H1 (cell line): ENCODE results near the gene EMX2. TPM values are rescaled to one million over a fixed set of nuclear protein-coding genes. Genes with fewer than 3 reads are reported as not detected.

Experiments used
- CTCF ChIA-PET: fragments of 300-600 bp; sonication (Branson Sonifier 250); formaldehyde crosslinking; loops from one replicate; lab custom pipeline; 2021; ENCODE audit not compliant: partially characterized antibody; lab: Charles Lee
- POLR2A ChIA-PET: fragments of 300-600 bp; sonication (Branson Sonifier 250); formaldehyde crosslinking; loops from one replicate; lab custom pipeline; 2021; ENCODE audit warnings: inconsistent platforms; ENCODE audit not compliant: partially characterized antibody; lab: Charles Lee
- DNase-seq, 2 experiments: peaks; one replicate each; pipeline versions ENCODE4 v3.0.0 to v3.0.0-alpha.2; 2010 to 2022; ENCODE audit warnings: low spot score in 2 of 2, low read depth in 1 of 2, mixed read lengths in 1 of 2
- FAIRE-seq: peaks from 2 replicates; lab custom pipeline; 2011; peaks lifted over from hg19 to GRCh38; lab: Jason Lieb, UNC
- H2AFZ ChIP-seq: 2 replicates; pipeline ENCODE4 v1.8.1; 2012; ENCODE audit warnings: low read length, inconsistent platforms
- H2AK5ac ChIP-seq: 2 replicates; pipeline ENCODE4 v1.6.1; 2013; ENCODE audit warnings: low read depth, low read length
- H2BK120ac ChIP-seq: replicated peaks from 2 replicates; pipeline ENCODE3; 2013; ENCODE audit warnings: low read depth, low read length, inconsistent platforms
- H2BK12ac ChIP-seq: 2 replicates; pipeline ENCODE4 v1.6.1; 2013; ENCODE audit warnings: low read depth, low read length
- H2BK15ac ChIP-seq: 2 replicates; pipeline ENCODE4 v1.6.1; 2013; ENCODE audit warnings: low read length
- H2BK20ac ChIP-seq: 2 replicates; pipeline ENCODE4 v1.6.1; 2013; ENCODE audit warnings: low read length
- H2BK5ac ChIP-seq: 2 replicates; pipeline ENCODE4 v1.6.1; 2013; ENCODE audit warnings: low read depth, low read length
- H3K14ac ChIP-seq: 2 replicates; pipeline ENCODE4 v1.6.1; 2013; ENCODE audit warnings: inconsistent platforms; ENCODE audit not compliant: insufficient read length
- H3K18ac ChIP-seq: 2 replicates; pipeline ENCODE4 v1.6.1; 2013; ENCODE audit warnings: low read length; ENCODE audit errors: extremely low read depth
- H3K23ac ChIP-seq: 2 replicates; pipeline ENCODE4 v1.6.1; 2013; ENCODE audit warnings: inconsistent platforms; ENCODE audit not compliant: insufficient read length
- H3K23me2 ChIP-seq: 2 replicates; pipeline ENCODE4 v1.6.1; 2013; ENCODE audit warnings: low read depth, low read length
- H3K27ac ChIP-seq: 2 replicates; pipeline ENCODE4 v1.6.1; 2011; ENCODE audit warnings: low read depth, low read length, inconsistent platforms
- H3K27me3 ChIP-seq, 4 experiments: replicated peaks in 1 of 4; 1 replicate in 1 of 4; 2 replicates in 3 of 4; pipeline versions ENCODE4 v1.6.1 to v1.8.1; 2011 to 2013; ENCODE audit warnings: low read length in 3 of 4, mild to moderate bottlenecking in 3 of 4, inconsistent platforms in 2 of 4, mixed read lengths in 2 of 4, moderate library complexity in 1 of 4; ENCODE audit not compliant: control insufficient read depth in 3 of 4, insufficient read depth in 3 of 4; ENCODE audit errors: extremely low read depth in 1 of 4
- H3K36me3 ChIP-seq, 4 experiments: 2 replicates each; pipeline versions ENCODE4 v1.6.1 to v1.8.1; 2011 to 2013; ENCODE audit warnings: mild to moderate bottlenecking in 4 of 4, low read length in 3 of 4, moderate library complexity in 2 of 4, control low read depth in 1 of 4, inconsistent platforms in 1 of 4; ENCODE audit not compliant: insufficient read depth in 4 of 4, control insufficient read depth in 2 of 4
- H3K4ac ChIP-seq: replicated peaks from 2 replicates; pipeline ENCODE3; 2013; ENCODE audit warnings: low read length, low read depth, mixed read lengths, inconsistent platforms; ENCODE audit not compliant: insufficient read length
- H3K4me1 ChIP-seq, 4 experiments: replicated peaks in 1 of 4; 1 replicate in 1 of 4; 2 replicates in 3 of 4; pipeline versions ENCODE4 v1.6.1 to v1.8.1; 2011 to 2013; ENCODE audit warnings: low read length in 3 of 4, inconsistent platforms in 2 of 4, mixed read lengths in 1 of 4; ENCODE audit not compliant: insufficient read depth in 4 of 4, control insufficient read depth in 3 of 4
- H3K4me2 ChIP-seq, 2 experiments: 2 replicates each; pipeline versions ENCODE4 v1.6.1 to v1.8.1; 2011 to 2013; ENCODE audit warnings: low read depth in 2 of 2, low read length in 2 of 2, control low read depth in 1 of 2, inconsistent platforms in 1 of 2, mild to moderate bottlenecking in 1 of 2; ENCODE audit not compliant: insufficient read depth in 1 of 2
- H3K4me3 ChIP-seq, 4 experiments: fragments of 200-600, 300-600 bp in 1 of 4; sonication (generic), shearing (Covaris generic), sonication (Bioruptor Twin) in 1 of 4; 2 replicates each; pipeline versions ENCODE4 v1.5.1 to v1.8.1; 2011 to 2016; ENCODE audit warnings: low read length in 4 of 4, low read depth in 3 of 4, control low read depth in 2 of 4, inconsistent platforms in 2 of 4, mild to moderate bottlenecking in 2 of 4, mixed read lengths in 1 of 4, moderate library complexity in 1 of 4; ENCODE audit not compliant: insufficient read depth in 2 of 4; ENCODE audit errors: extremely low read depth in 1 of 4
- H3K56ac ChIP-seq: replicated peaks from 2 replicates; pipeline ENCODE3; 2013; ENCODE audit warnings: low read depth, mild to moderate bottlenecking, mixed read lengths, low read length, inconsistent platforms; ENCODE audit not compliant: insufficient read length
- H3K79me1 ChIP-seq: 2 replicates; pipeline ENCODE4 v1.6.1; 2013; ENCODE audit warnings: low read depth, low read length, control low read depth
- H3K79me2 ChIP-seq, 2 experiments: 2 replicates each; pipeline versions ENCODE4 v1.6.1 to v1.8.1; 2012 to 2013; ENCODE audit warnings: low read length in 2 of 2, mild to moderate bottlenecking in 2 of 2, inconsistent platforms in 1 of 2; ENCODE audit not compliant: insufficient read depth in 2 of 2, control insufficient read depth in 1 of 2
- H3K9ac ChIP-seq, 4 experiments: replicated peaks in 1 of 4; 1 replicate in 1 of 4; 2 replicates in 3 of 4; pipeline versions ENCODE4 v1.6.1 to v1.8.1; 2011 to 2013; ENCODE audit warnings: low read depth in 3 of 4, low read length in 3 of 4, control low read depth in 2 of 4, mild to moderate bottlenecking in 2 of 4, moderate library complexity in 2 of 4, inconsistent platforms in 1 of 4; ENCODE audit errors: extremely low read depth in 1 of 4
- H3K9me3 ChIP-seq, 2 experiments: 2 replicates each; pipeline versions ENCODE4 v1.6.1 to v1.8.1; 2012 to 2013; ENCODE audit warnings: mild to moderate bottlenecking in 2 of 2, moderate library complexity in 2 of 2, control low read depth in 1 of 2, inconsistent platforms in 1 of 2, low read depth in 1 of 2, low read length in 1 of 2, mixed read lengths in 1 of 2; ENCODE audit not compliant: insufficient read depth in 2 of 2
- H4K20me1 ChIP-seq, 2 experiments: replicated peaks in 1 of 2; 2 replicates each; pipeline versions ENCODE3 to v1.8.1; 2011 to 2013; ENCODE audit warnings: inconsistent platforms in 2 of 2, low read length in 2 of 2, mild to moderate bottlenecking in 1 of 2; ENCODE audit not compliant: insufficient read depth in 2 of 2, control insufficient read depth in 1 of 2
- H4K5ac ChIP-seq: 2 replicates; pipeline ENCODE4 v1.6.1; 2013; ENCODE audit warnings: low read length, low read depth, mixed read lengths, inconsistent platforms; ENCODE audit not compliant: insufficient read length
- H4K8ac ChIP-seq: 2 replicates; pipeline ENCODE4 v1.8.0; 2013; ENCODE audit warnings: mild to moderate bottlenecking, moderate library complexity, low read length, inconsistent platforms; ENCODE audit not compliant: insufficient read depth; ENCODE audit errors: extremely low read depth
- H4K91ac ChIP-seq: replicated peaks from 2 replicates; pipeline ENCODE3; 2013; ENCODE audit warnings: low read length, mixed read lengths, inconsistent platforms; ENCODE audit not compliant: insufficient read length
- CEBPB ChIP-seq: IDR thresholded peaks from 2 replicates; pipeline ENCODE4 v1.6.1; 2012; ENCODE audit warnings: low read depth, low read length
- EGR1 ChIP-seq: IDR thresholded peaks from 2 replicates; pipeline ENCODE4 v1.6.1; 2011; ENCODE audit warnings: low read depth, low read length, borderline replicate concordance
- HDAC6 ChIP-seq: IDR thresholded peaks from one replicate; pipeline ENCODE4 v1.7.1; 2012; ENCODE audit warnings: low read depth, mild to moderate bottlenecking, inconsistent platforms, low read length, moderate library complexity
- KDM5A ChIP-seq: fragments of 200-600 bp; IDR thresholded peaks from 2 replicates; pipeline ENCODE4 v1.7.1; 2012; ENCODE audit warnings: mild to moderate bottlenecking, low read length, inconsistent platforms, mixed read lengths
- PHF8 ChIP-seq: fragments of 200-600 bp; sonication (generic); conservative IDR thresholded peaks from 2 replicates; pipeline ENCODE4 v1.7.1; 2012; ENCODE audit warnings: low read depth, mild to moderate bottlenecking, inconsistent platforms, low read length, moderate library complexity
- RAD21 ChIP-seq, 2 experiments: IDR thresholded peaks in 1 of 2; conservative IDR thresholded peaks in 1 of 2; 2 replicates each; pipeline ENCODE4 v1.6.1; 2011; ENCODE audit warnings: low read depth in 2 of 2, low read length in 2 of 2, improper control_type of control experiment in 1 of 2, inconsistent platforms in 1 of 2, mild to moderate bottlenecking in 1 of 2, moderate library complexity in 1 of 2
- RFX5 ChIP-seq: IDR thresholded peaks from 2 replicates; pipeline ENCODE4 v1.6.1; 2011; ENCODE audit warnings: low read depth, low read length, improper control_type of control experiment, borderline replicate concordance
- SAP30 ChIP-seq: fragments of 300-600 bp; sonication (generic); IDR thresholded peaks from 2 replicates; pipeline ENCODE4 v1.7.1; 2012; ENCODE audit warnings: low read length, moderate library complexity, mild to moderate bottlenecking, inconsistent platforms; ENCODE audit not compliant: insufficient read depth, insufficient replicate concordance
- SIN3A ChIP-seq, 2 experiments: IDR thresholded peaks in 1 of 2; conservative IDR thresholded peaks in 1 of 2; 2 replicates each; pipeline ENCODE4 v1.6.1; 2011 to 2012; ENCODE audit warnings: low read length in 2 of 2, improper control_type of control experiment in 1 of 2, low read depth in 1 of 2, mild to moderate bottlenecking in 1 of 2
- SRF ChIP-seq: IDR thresholded peaks from 2 replicates; pipeline ENCODE4 v1.6.1; 2011; ENCODE audit warnings: mild to moderate bottlenecking, low read depth, low read length, moderate library complexity
- WGBS, 2 experiments: shearing (Covaris generic) in 1 of 2; methylation state at CpG; one replicate each; pipeline versions ENCODE4 v1.1.6 to v1.1.7; 2013 to 2015; ENCODE audit warnings: low lambda C conversion rate in 2 of 2, mixed read lengths in 2 of 2, inconsistent platforms in 1 of 2, low coverage in 1 of 2, missing lambda C conversion rate in 1 of 2; ENCODE audit not compliant: insufficient replicate concordance in 2 of 2, insufficient coverage in 1 of 2, insufficient read length in 1 of 2; ENCODE audit errors: extremely low coverage in 1 of 2, missing lambda C conversion rate in 1 of 2; 5-methylcytosine and 5-hydroxymethylcytosine counted together
- polyA plus RNA-seq, 7 experiments: library from polyadenylated mRNA; depleted of rRNA in 3 of 7; stranded (reverse) in 5 of 7; unstranded in 2 of 7; fragments of >200 nt in 5 of 7; fragments of 200-250 nt in 2 of 7; gene quantifications; 1 replicate in 5 of 7; 2 replicates in 1 of 7; 4 replicates in 1 of 7; pipeline versions ENCODE4 v1.2.1 to v1.2.3, GENCODE V29; 2011 to 2013; ENCODE audit warnings: missing spikeins in 2 of 7, mixed read lengths in 2 of 7
- total RNA-seq: library from RNA; stranded (reverse); fragmentation: NEBNext Ultra II Directional; extraction: Animal tissue kit (Norgen Biotek cat#: 25700); gene quantifications from 2 replicates; pipeline ENCODE4 v1.2.1, GENCODE V29; 2021
- TF ChIP-seq, protein P1 (sequence below): IDR thresholded peaks from 2 replicates; pipeline ENCODE4 v1.6.1; 2011; ENCODE audit warnings: low read depth, mild to moderate bottlenecking, low read length; ENCODE audit not compliant: insufficient read depth

EMX2 gene
- total and polyA plus RNA-seq, 2 of the 8 experiments (the other 6 are each of a cell fraction or from before 2014, with no cell fraction given) = not detected

- H4K20me1 ChIP-seq = peaks cover 24 to 31% of the 10 kb centered on the region in 2 experiments
- H4K8ac ChIP-seq = no peak overlapping the region
- POLR2A ChIA-PET = interaction anchor here (1.3 to 1.5 kb wide), 3 partner anchors 11 to 398 kb away, joined by 3 read pairs; partner anchors contain the start of gene EMX2
- DNase-seq = no peak
- no peak overlapping the region for H3K9ac ChIP-seq
- H3K4me3 ChIP-seq = no peak overlapping the region
- no peak overlapping the region for H2BK15ac ChIP-seq
- no peak overlapping the region for H2BK20ac ChIP-seq
- no peak overlapping the region for H3K4ac ChIP-seq
- H2AFZ ChIP-seq = no peak overlapping the region
- WGBS, 2 experiments = 40% methylated on average over 3 of the region's 3 CpGs; no CpG with 5 or more reads in 1 of the 2 experiments
- FAIRE-seq = no peak
- 0 out of 4 replicates have a peak overlapping the region, but pooled peaks of 1 of the 2 experiments have one; percentile 17 for H3K4me2 ChIP-seq
- H2BK12ac ChIP-seq = no peak overlapping the region
- no peak overlapping the region for H2AK5ac ChIP-seq
- no peak overlapping the region for H3K18ac ChIP-seq
- H2BK5ac ChIP-seq = no peak overlapping the region
- no peak overlapping the region for H4K91ac ChIP-seq
- TF ChIP-seq HDAC6 (no peak), SRF (no peak), KDM5A (no peak), CEBPB (no peak), SAP30 (no peak), SIN3A (conservative IDR thresholded peaks at IDR 0.05 in 1 of 2, IDR thresholded peaks at IDR 0.05 in 1 of 2; ENCODE audit: low read depth in 1 of 2, low read length in 2 of 2) (no peak), RAD21 (IDR thresholded peaks at IDR 0.05 in 1 of 2, conservative IDR thresholded peaks at IDR 0.05 in 1 of 2; ENCODE audit: low read depth in 2 of 2, low read length in 2 of 2) (no peak), EGR1 (no peak), PHF8 (no peak), RFX5 (no peak)
- TF ChIP-seq, protein P1, sequence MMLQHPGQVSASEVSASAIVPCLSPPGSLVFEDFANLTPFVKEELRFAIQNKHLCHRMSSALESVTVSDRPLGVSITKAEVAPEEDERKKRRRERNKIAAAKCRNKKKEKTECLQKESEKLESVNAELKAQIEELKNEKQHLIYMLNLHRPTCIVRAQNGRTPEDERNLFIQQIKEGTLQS = no peak
- H3K36me3 ChIP-seq = peaks cover 0 to 14% (median 0%) of the 10 kb centered on the region in 4 experiments; a peak in 1 of 8 replicates
- no peak overlapping the region for H3K27ac ChIP-seq
- H3K9me3 ChIP-seq = no peaks in the 10 kb centered on the region
- CTCF ChIA-PET = interaction anchor here (1.2 to 10.2 kb wide), 5 partner anchors 11 to 734 kb away, joined by 3 to 69 read pairs (median 4); partner anchors contain the start of gene EMX2
- H3K4me1 ChIP-seq = peaks cover 0 to 25% (median 11%) of the 10 kb centered on the region in 4 experiments; a peak in 6 of 7 replicates
- H2BK120ac ChIP-seq = no peak overlapping the region
- no peak overlapping the region for H3K14ac ChIP-seq
- no peak overlapping the region for H3K23ac ChIP-seq
- no peaks in the 10 kb centered on the region for H3K79me2 ChIP-seq
- H4K5ac ChIP-seq = no peak overlapping the region
- H3K27me3 ChIP-seq = peaks cover 67 to 83% (median 76%) of the 10 kb centered on the region in 4 experiments
- H3K56ac ChIP-seq = no peak overlapping the region
- no peaks in the 10 kb centered on the region; the same call in 1 of the 2 replicates for H3K23me2 ChIP-seq
- no peaks in the 10 kb centered on the region for H3K79me1 ChIP-seq
Observed at GRCh38 chr10:117532003-117532385, 10.6 kb upstream of the EMX2 start.
